Measurements from ENCODE around the gene POLRMT.

The POLRMT gene

DNA sequence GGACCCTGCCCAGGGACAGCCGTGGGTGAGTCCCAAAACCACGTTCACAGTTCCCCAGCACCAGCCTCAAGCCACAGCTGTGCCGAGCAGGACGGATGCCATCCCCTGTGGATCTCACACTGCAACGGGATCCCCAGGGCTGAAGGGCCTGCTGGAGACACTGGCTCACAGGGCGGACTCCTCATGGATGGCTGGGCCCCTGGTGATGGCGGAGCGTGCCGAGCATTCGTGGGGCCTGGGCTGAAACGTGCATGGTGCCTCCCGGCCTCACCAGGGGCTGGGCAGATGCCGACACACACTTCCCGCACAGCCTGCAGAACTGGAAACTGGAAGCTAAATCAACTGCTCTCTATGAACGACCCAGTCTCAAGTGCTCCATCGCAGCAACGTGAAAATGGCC is 20.1 kb upstream of the POLRMT start:
- Histone ChIP-seq H3K36me3 (peaks cover 58% of the 10 kb centered on the region), H3K9me3 (ENCODE audit: severe bottlenecking) (no peaks in the 10 kb centered on the region), H3K27ac (no peak overlapping the region), H3K4me3 (ENCODE audit: low read depth, low read length) (no peak overlapping the region), H3K27me3 (ENCODE audit: insufficient read depth, low read depth, severe bottlenecking) (no peaks in the 10 kb centered on the region)
- no peak for DNase-seq
- TF ChIP-seq, protein P1, sequence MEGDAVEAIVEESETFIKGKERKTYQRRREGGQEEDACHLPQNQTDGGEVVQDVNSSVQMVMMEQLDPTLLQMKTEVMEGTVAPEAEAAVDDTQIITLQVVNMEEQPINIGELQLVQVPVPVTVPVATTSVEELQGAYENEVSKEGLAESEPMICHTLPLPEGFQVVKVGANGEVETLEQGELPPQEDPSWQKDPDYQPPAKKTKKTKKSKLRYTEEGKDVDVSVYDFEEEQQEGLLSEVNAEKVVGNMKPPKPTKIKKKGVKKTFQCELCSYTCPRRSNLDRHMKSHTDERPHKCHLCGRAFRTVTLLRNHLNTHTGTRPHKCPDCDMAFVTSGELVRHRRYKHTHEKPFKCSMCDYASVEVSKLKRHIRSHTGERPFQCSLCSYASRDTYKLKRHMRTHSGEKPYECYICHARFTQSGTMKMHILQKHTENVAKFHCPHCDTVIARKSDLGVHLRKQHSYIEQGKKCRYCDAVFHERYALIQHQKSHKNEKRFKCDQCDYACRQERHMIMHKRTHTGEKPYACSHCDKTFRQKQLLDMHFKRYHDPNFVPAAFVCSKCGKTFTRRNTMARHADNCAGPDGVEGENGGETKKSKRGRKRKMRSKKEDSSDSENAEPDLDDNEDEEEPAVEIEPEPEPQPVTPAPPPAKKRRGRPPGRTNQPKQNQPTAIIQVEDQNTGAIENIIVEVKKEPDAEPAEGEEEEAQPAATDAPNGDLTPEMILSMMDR (IDR thresholded peaks at IDR 0.05; ENCODE audit: low read depth, low read length): no peak

DNA sequence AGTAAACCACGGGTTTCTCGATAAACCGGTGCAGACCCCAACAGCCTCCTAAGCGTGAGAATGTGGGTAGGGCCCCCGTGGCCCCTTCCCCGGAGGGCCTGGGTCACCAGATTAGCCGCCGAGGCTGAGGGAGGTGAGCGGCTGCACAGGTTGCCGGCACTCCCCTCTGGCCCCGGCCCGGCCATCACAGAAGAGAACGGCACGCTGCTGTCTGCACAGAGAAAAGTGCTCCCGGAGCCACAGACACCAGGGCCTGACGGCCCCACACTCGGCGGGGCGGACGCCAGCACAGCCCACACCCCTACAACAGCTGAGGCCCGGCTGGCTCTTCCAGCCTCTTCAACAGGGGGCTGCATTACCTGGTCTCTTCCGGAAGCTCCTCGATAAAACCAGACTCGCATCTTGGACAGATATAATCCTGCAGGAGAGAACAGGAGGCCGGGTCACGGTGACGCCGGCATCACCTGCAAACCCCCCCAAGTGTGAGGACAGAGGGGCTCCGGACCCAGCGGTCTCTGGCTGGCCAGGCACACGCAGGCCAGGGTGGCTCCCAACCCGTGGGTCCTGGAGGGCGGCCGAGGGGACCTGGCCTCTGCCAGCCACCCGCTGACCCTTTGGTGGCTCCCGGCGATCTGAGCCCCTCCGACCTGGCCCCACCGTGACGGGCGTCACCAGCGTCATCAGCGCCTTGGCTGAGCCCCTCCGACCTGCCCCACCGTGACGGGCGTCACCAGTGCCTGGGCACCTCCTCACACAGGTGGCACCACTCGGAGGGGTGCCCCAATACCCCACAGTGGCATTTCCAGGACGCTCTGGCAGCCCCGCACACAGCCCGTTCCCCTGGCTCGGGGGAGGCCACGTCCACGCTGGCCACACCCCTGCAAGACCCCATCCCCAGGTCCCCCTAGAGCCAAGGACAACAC is 19.4 kb upstream of the POLRMT start:
- H3K9me3 ChIP-seq (ENCODE audit: severe bottlenecking): no peaks in the 10 kb centered on the region
- DNase-seq: no peak
- no peak overlapping the region for H3K4me3 ChIP-seq (ENCODE audit: low read depth, low read length)
- no peak overlapping the region for H3K27ac ChIP-seq
- no peaks in the 10 kb centered on the region for H3K27me3 ChIP-seq (ENCODE audit: insufficient read depth, low read depth, severe bottlenecking)
- TF ChIP-seq, protein P1 (IDR thresholded peaks at IDR 0.05; ENCODE audit: low read depth, low read length): no peak
- peaks cover 56% of the 10 kb centered on the region for H3K36me3 ChIP-seq

DNA sequence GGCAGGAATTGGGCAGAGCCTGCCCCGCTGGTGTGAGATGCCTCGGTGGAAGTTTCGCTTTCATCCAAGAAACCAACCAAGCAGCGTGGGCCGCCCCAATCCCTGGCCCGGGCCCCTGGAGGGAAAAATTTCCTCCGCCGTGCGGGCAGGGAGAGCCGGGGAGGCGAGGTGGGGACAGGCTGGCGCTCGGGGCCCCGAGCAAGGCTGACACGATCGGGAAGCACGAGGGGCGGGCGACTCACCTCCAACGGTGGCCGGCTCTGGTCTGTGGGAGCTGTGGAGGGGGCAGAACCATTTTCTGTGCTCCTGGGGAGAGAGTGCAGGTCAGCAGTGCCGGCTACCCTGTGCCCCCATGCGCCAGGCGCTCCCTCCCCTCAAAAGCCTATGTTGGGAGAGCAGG is 18.7 kb upstream of the POLRMT start:
- Histone ChIP-seq H3K4me3 (ENCODE audit: low read depth, low read length) (no peak overlapping the region), H3K27ac (no peak overlapping the region), H3K36me3 (peaks cover 56% of the 10 kb centered on the region), H3K9me3 (ENCODE audit: severe bottlenecking) (no peaks in the 10 kb centered on the region), H3K27me3 (ENCODE audit: insufficient read depth, low read depth, severe bottlenecking) (no peaks in the 10 kb centered on the region)
- TF ChIP-seq, protein P1 (IDR thresholded peaks at IDR 0.05; ENCODE audit: low read depth, low read length): no peak
- no peak for DNase-seq

DNA sequence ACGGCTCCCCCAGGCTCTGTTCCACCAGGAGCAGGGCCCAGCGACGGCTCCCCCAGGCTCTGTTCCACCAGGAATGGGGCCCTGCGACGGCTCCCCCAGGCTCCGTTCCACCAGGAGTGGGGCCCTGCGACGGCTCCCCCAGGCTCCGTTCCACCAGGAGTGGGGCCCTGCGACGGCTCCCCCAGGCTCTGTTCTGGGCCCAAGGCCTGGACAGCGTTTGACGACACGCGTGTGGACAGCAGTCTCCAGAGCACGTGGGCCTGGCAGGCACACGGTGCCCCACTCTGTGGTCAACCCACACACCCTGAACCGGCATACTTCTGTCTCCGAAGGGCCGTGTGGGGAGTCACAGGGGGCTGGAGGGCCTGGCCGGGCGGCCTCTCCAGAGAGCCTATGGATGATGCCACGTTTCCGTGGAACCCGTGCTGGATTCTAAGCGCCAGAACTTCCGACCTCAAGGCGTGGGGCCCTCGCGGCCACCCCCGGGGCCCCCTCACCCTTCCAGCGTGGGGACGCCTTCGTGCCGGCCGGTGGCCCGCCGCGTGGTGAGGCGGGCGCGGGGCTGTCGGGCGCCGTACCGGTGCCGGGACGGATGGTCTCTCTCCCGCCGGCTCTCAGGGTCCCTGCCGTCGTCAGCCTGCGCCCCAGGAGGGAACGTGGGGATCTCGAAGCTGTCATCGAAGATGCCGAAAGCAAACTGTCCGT is 17.9 kb upstream of the POLRMT start:
- Histone ChIP-seq H3K36me3 (peaks cover 62% of the 10 kb centered on the region), H3K27ac (no peak overlapping the region), H3K27me3 (ENCODE audit: insufficient read depth, low read depth, severe bottlenecking) (no peaks in the 10 kb centered on the region), H3K9me3 (ENCODE audit: severe bottlenecking) (no peaks in the 10 kb centered on the region), H3K4me3 (ENCODE audit: low read depth, low read length) (no peak overlapping the region)
- TF ChIP-seq, protein P1 (IDR thresholded peaks at IDR 0.05; ENCODE audit: low read depth, low read length): no peak
- no peak for DNase-seq

DNA sequence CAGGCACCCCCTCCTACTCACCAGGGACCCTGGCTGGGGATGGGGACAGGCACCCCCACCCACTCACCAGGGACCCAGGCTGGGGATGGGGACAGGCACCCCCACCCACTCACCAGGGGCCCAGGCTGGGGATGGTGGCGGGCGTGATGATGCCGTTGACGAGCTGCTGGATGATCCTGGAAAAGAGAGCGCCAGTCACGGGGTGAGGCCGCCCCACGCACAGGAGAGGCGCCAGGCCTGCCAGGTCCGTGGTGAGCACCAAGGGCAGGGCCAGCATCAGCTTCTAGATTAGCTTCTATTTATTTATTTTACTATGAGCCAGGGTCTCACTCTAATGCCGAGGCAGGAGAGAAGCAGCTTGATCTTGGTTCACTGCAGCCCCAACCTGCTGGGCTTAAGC is 16.8 kb upstream of the POLRMT start:
- Histone ChIP-seq H3K27me3 (ENCODE audit: insufficient read depth, low read depth, severe bottlenecking) (no peaks in the 10 kb centered on the region), H3K27ac (no peak overlapping the region), H3K36me3 (peaks cover 69% of the 10 kb centered on the region), H3K4me3 (ENCODE audit: low read depth, low read length) (no peak overlapping the region), H3K9me3 (ENCODE audit: severe bottlenecking) (no peaks in the 10 kb centered on the region)
- TF ChIP-seq, protein P1 (IDR thresholded peaks at IDR 0.05; ENCODE audit: low read depth, low read length): no peak
- no peak for DNase-seq

Data from WERI-Rb-1 (cell line).